H1 (cell line): ENCODE results near the gene VPS13D. TPM values are rescaled to one million over a fixed set of nuclear protein-coding genes. Genes with fewer than 3 reads are reported as not detected.

Source experiments
- CTCF ChIA-PET: fragments of 300-600 bp; sonication (Branson Sonifier 250); formaldehyde crosslinking; loops from one replicate; lab custom pipeline; 2021; ENCODE audit not compliant: partially characterized antibody; lab: Charles Lee
- POLR2A ChIA-PET: fragments of 300-600 bp; sonication (Branson Sonifier 250); formaldehyde crosslinking; loops from one replicate; lab custom pipeline; 2021; ENCODE audit warnings: inconsistent platforms; ENCODE audit not compliant: partially characterized antibody; lab: Charles Lee
- DNase-seq, 2 experiments: peaks; one replicate each; pipeline versions ENCODE4 v3.0.0 to v3.0.0-alpha.2; 2010 to 2022; ENCODE audit warnings: low spot score in 2 of 2, low read depth in 1 of 2, mixed read lengths in 1 of 2
- FAIRE-seq: peaks from 2 replicates; lab custom pipeline; 2011; peaks lifted over from hg19 to GRCh38; lab: Jason Lieb, UNC
- H2AFZ ChIP-seq: 2 replicates; pipeline ENCODE4 v1.8.1; 2012; ENCODE audit warnings: low read length, inconsistent platforms
- H2AK5ac ChIP-seq: 2 replicates; pipeline ENCODE4 v1.6.1; 2013; ENCODE audit warnings: low read depth, low read length
- H2BK120ac ChIP-seq: replicated peaks from 2 replicates; pipeline ENCODE3; 2013; ENCODE audit warnings: low read depth, low read length, inconsistent platforms
- H2BK12ac ChIP-seq: 2 replicates; pipeline ENCODE4 v1.6.1; 2013; ENCODE audit warnings: low read depth, low read length
- H2BK15ac ChIP-seq: 2 replicates; pipeline ENCODE4 v1.6.1; 2013; ENCODE audit warnings: low read length
- H2BK20ac ChIP-seq: 2 replicates; pipeline ENCODE4 v1.6.1; 2013; ENCODE audit warnings: low read length
- H2BK5ac ChIP-seq: 2 replicates; pipeline ENCODE4 v1.6.1; 2013; ENCODE audit warnings: low read depth, low read length
- H3K14ac ChIP-seq: 2 replicates; pipeline ENCODE4 v1.6.1; 2013; ENCODE audit warnings: inconsistent platforms; ENCODE audit not compliant: insufficient read length
- H3K18ac ChIP-seq: 2 replicates; pipeline ENCODE4 v1.6.1; 2013; ENCODE audit warnings: low read length; ENCODE audit errors: extremely low read depth
- H3K23ac ChIP-seq: 2 replicates; pipeline ENCODE4 v1.6.1; 2013; ENCODE audit warnings: inconsistent platforms; ENCODE audit not compliant: insufficient read length
- H3K23me2 ChIP-seq: 2 replicates; pipeline ENCODE4 v1.6.1; 2013; ENCODE audit warnings: low read depth, low read length
- H3K27ac ChIP-seq: 2 replicates; pipeline ENCODE4 v1.6.1; 2011; ENCODE audit warnings: low read depth, low read length, inconsistent platforms
- H3K27me3 ChIP-seq, 4 experiments: replicated peaks in 1 of 4; 1 replicate in 1 of 4; 2 replicates in 3 of 4; pipeline versions ENCODE4 v1.6.1 to v1.8.1; 2011 to 2013; ENCODE audit warnings: low read length in 3 of 4, mild to moderate bottlenecking in 3 of 4, inconsistent platforms in 2 of 4, mixed read lengths in 2 of 4, moderate library complexity in 1 of 4; ENCODE audit not compliant: control insufficient read depth in 3 of 4, insufficient read depth in 3 of 4; ENCODE audit errors: extremely low read depth in 1 of 4
- H3K36me3 ChIP-seq, 4 experiments: 2 replicates each; pipeline versions ENCODE4 v1.6.1 to v1.8.1; 2011 to 2013; ENCODE audit warnings: mild to moderate bottlenecking in 4 of 4, low read length in 3 of 4, moderate library complexity in 2 of 4, control low read depth in 1 of 4, inconsistent platforms in 1 of 4; ENCODE audit not compliant: insufficient read depth in 4 of 4, control insufficient read depth in 2 of 4
- H3K4ac ChIP-seq: replicated peaks from 2 replicates; pipeline ENCODE3; 2013; ENCODE audit warnings: low read length, low read depth, mixed read lengths, inconsistent platforms; ENCODE audit not compliant: insufficient read length
- H3K4me1 ChIP-seq, 4 experiments: replicated peaks in 1 of 4; 1 replicate in 1 of 4; 2 replicates in 3 of 4; pipeline versions ENCODE4 v1.6.1 to v1.8.1; 2011 to 2013; ENCODE audit warnings: low read length in 3 of 4, inconsistent platforms in 2 of 4, mixed read lengths in 1 of 4; ENCODE audit not compliant: insufficient read depth in 4 of 4, control insufficient read depth in 3 of 4
- H3K4me2 ChIP-seq, 2 experiments: 2 replicates each; pipeline versions ENCODE4 v1.6.1 to v1.8.1; 2011 to 2013; ENCODE audit warnings: low read depth in 2 of 2, low read length in 2 of 2, control low read depth in 1 of 2, inconsistent platforms in 1 of 2, mild to moderate bottlenecking in 1 of 2; ENCODE audit not compliant: insufficient read depth in 1 of 2
- H3K4me3 ChIP-seq, 4 experiments: fragments of 200-600, 300-600 bp in 1 of 4; sonication (generic), shearing (Covaris generic), sonication (Bioruptor Twin) in 1 of 4; 2 replicates each; pipeline versions ENCODE4 v1.5.1 to v1.8.1; 2011 to 2016; ENCODE audit warnings: low read length in 4 of 4, low read depth in 3 of 4, control low read depth in 2 of 4, inconsistent platforms in 2 of 4, mild to moderate bottlenecking in 2 of 4, mixed read lengths in 1 of 4, moderate library complexity in 1 of 4; ENCODE audit not compliant: insufficient read depth in 2 of 4; ENCODE audit errors: extremely low read depth in 1 of 4
- H3K56ac ChIP-seq: replicated peaks from 2 replicates; pipeline ENCODE3; 2013; ENCODE audit warnings: low read depth, mild to moderate bottlenecking, mixed read lengths, low read length, inconsistent platforms; ENCODE audit not compliant: insufficient read length
- H3K79me1 ChIP-seq: 2 replicates; pipeline ENCODE4 v1.6.1; 2013; ENCODE audit warnings: low read depth, low read length, control low read depth
- H3K79me2 ChIP-seq, 2 experiments: 2 replicates each; pipeline versions ENCODE4 v1.6.1 to v1.8.1; 2012 to 2013; ENCODE audit warnings: low read length in 2 of 2, mild to moderate bottlenecking in 2 of 2, inconsistent platforms in 1 of 2; ENCODE audit not compliant: insufficient read depth in 2 of 2, control insufficient read depth in 1 of 2
- H3K9ac ChIP-seq, 4 experiments: replicated peaks in 1 of 4; 1 replicate in 1 of 4; 2 replicates in 3 of 4; pipeline versions ENCODE4 v1.6.1 to v1.8.1; 2011 to 2013; ENCODE audit warnings: low read depth in 3 of 4, low read length in 3 of 4, control low read depth in 2 of 4, mild to moderate bottlenecking in 2 of 4, moderate library complexity in 2 of 4, inconsistent platforms in 1 of 4; ENCODE audit errors: extremely low read depth in 1 of 4
- H3K9me3 ChIP-seq, 2 experiments: 2 replicates each; pipeline versions ENCODE4 v1.6.1 to v1.8.1; 2012 to 2013; ENCODE audit warnings: mild to moderate bottlenecking in 2 of 2, moderate library complexity in 2 of 2, control low read depth in 1 of 2, inconsistent platforms in 1 of 2, low read depth in 1 of 2, low read length in 1 of 2, mixed read lengths in 1 of 2; ENCODE audit not compliant: insufficient read depth in 2 of 2
- H4K20me1 ChIP-seq, 2 experiments: replicated peaks in 1 of 2; 2 replicates each; pipeline versions ENCODE3 to v1.8.1; 2011 to 2013; ENCODE audit warnings: inconsistent platforms in 2 of 2, low read length in 2 of 2, mild to moderate bottlenecking in 1 of 2; ENCODE audit not compliant: insufficient read depth in 2 of 2, control insufficient read depth in 1 of 2
- H4K5ac ChIP-seq: 2 replicates; pipeline ENCODE4 v1.6.1; 2013; ENCODE audit warnings: low read length, low read depth, mixed read lengths, inconsistent platforms; ENCODE audit not compliant: insufficient read length
- H4K8ac ChIP-seq: 2 replicates; pipeline ENCODE4 v1.8.0; 2013; ENCODE audit warnings: mild to moderate bottlenecking, moderate library complexity, low read length, inconsistent platforms; ENCODE audit not compliant: insufficient read depth; ENCODE audit errors: extremely low read depth
- H4K91ac ChIP-seq: replicated peaks from 2 replicates; pipeline ENCODE3; 2013; ENCODE audit warnings: low read length, mixed read lengths, inconsistent platforms; ENCODE audit not compliant: insufficient read length
- CEBPB ChIP-seq: IDR thresholded peaks from 2 replicates; pipeline ENCODE4 v1.6.1; 2012; ENCODE audit warnings: low read depth, low read length
- HDAC2 ChIP-seq, 2 experiments: fragments of 300-600 bp in 1 of 2; sonication (generic) in 1 of 2; IDR thresholded peaks; 2 replicates each; pipeline ENCODE4 v1.6.1; 2011 to 2012; ENCODE audit warnings: low read depth in 2 of 2, low read length in 2 of 2, mild to moderate bottlenecking in 2 of 2, moderate library complexity in 2 of 2, borderline replicate concordance in 1 of 2, inconsistent platforms in 1 of 2
- WGBS, 2 experiments: shearing (Covaris generic) in 1 of 2; methylation state at CpG; one replicate each; pipeline versions ENCODE4 v1.1.6 to v1.1.7; 2013 to 2015; ENCODE audit warnings: low lambda C conversion rate in 2 of 2, mixed read lengths in 2 of 2, inconsistent platforms in 1 of 2, low coverage in 1 of 2, missing lambda C conversion rate in 1 of 2; ENCODE audit not compliant: insufficient replicate concordance in 2 of 2, insufficient coverage in 1 of 2, insufficient read length in 1 of 2; ENCODE audit errors: extremely low coverage in 1 of 2, missing lambda C conversion rate in 1 of 2; 5-methylcytosine and 5-hydroxymethylcytosine counted together
- polyA plus RNA-seq, 7 experiments: library from polyadenylated mRNA; depleted of rRNA in 3 of 7; stranded (reverse) in 5 of 7; unstranded in 2 of 7; fragments of >200 nt in 5 of 7; fragments of 200-250 nt in 2 of 7; gene quantifications; 1 replicate in 5 of 7; 2 replicates in 1 of 7; 4 replicates in 1 of 7; pipeline versions ENCODE4 v1.2.1 to v1.2.3, GENCODE V29; 2011 to 2013; ENCODE audit warnings: missing spikeins in 2 of 7, mixed read lengths in 2 of 7
- total RNA-seq: library from RNA; stranded (reverse); fragmentation: NEBNext Ultra II Directional; extraction: Animal tissue kit (Norgen Biotek cat#: 25700); gene quantifications from 2 replicates; pipeline ENCODE4 v1.2.1, GENCODE V29; 2021

The VPS13D gene
- total and polyA plus RNA-seq, 2 of the 8 experiments (the other 6 are each of a cell fraction or from before 2014, with no cell fraction given), result 10.9 to 31.2 TPM

GRCh38 chr1:12412439-12412838, 182.6 kb downstream of the VPS13D start:
- WGBS, 2 experiments, result 94% methylated on average over 5 of the region's 5 CpGs; no CpG with 5 or more reads in 1 of the 2 experiments
- no peak overlapping the region for H4K5ac ChIP-seq
- H3K23ac ChIP-seq, result no peak overlapping the region
- no peak overlapping the region for H2AK5ac ChIP-seq
- no peaks in the 10 kb centered on the region for H4K20me1 ChIP-seq
- H2AFZ ChIP-seq, result no peak overlapping the region
- H3K36me3 ChIP-seq, result peaks cover 0 to 20% (median 3%) of the 10 kb centered on the region in 4 experiments; a peak in 4 of 8 replicates
- CTCF ChIA-PET, result interaction anchor here (1.6 kb wide), 1 partner anchor 188 kb away, joined by 4 read pairs; no protein-coding TSS in a partner anchor
- no peak overlapping the region for H3K18ac ChIP-seq
- no peak overlapping the region for H2BK120ac ChIP-seq
- no peak overlapping the region for H3K27ac ChIP-seq
- no peak overlapping the region for H2BK5ac ChIP-seq
- H3K4me3 ChIP-seq, result no peak overlapping the region
- H3K4me2 ChIP-seq, result no peak overlapping the region
- H3K27me3 ChIP-seq, result no peaks in the 10 kb centered on the region
- no peak overlapping the region for H4K8ac ChIP-seq
- H3K23me2 ChIP-seq, result no peaks in the 10 kb centered on the region
- no peak overlapping the region for H3K56ac ChIP-seq
- no peak overlapping the region for H3K4ac ChIP-seq
- POLR2A ChIA-PET, result no interaction called here
- FAIRE-seq, result no peak
- H3K9me3 ChIP-seq, result peaks cover 7 to 8% of the 10 kb centered on the region in 2 experiments; a peak in 2 of 4 replicates
- H3K79me1 ChIP-seq, result no peaks in the 10 kb centered on the region
- no peak overlapping the region for H2BK12ac ChIP-seq
- TF ChIP-seq CEBPB, result no peak
- no peak for TF ChIP-seq HDAC2 (IDR thresholded peaks at IDR 0.05; ENCODE audit: borderline replicate concordance in 1 of 2, low read depth in 2 of 2, low read length in 2 of 2)
- TF ChIP-seq, all 59 proteins: peak for 0
- no peak overlapping the region for H4K91ac ChIP-seq
- H3K9ac ChIP-seq, result no peak overlapping the region
- H3K4me1 ChIP-seq, result no peaks in the 10 kb centered on the region
- H2BK20ac ChIP-seq, result no peak overlapping the region
- no peak for DNase-seq
- no peaks in the 10 kb centered on the region for H3K79me2 ChIP-seq
- no peak overlapping the region for H2BK15ac ChIP-seq
- H3K14ac ChIP-seq, result no peak overlapping the region
